CD4-positive, alpha-beta T cell (primary cell): ENCODE results near the gene FASTK. TPM values are rescaled to one million over a fixed set of nuclear protein-coding genes. Genes with fewer than 3 reads are reported as not detected.

Experiments used
- ATAC-seq: fragments of 200-7000 bp; cut with Tn5 transposase; one replicate; pipeline ENCODE4 v1.10.0; 2022; ENCODE audit warnings: mild to moderate bottlenecking; ENCODE audit not compliant: poor library complexity
- CTCF ChIA-PET: fragments of 350-600 bp; sonication (Branson Sonifier 250); formaldehyde crosslinking; loops from one replicate; lab custom pipeline; 2021; ENCODE audit warnings: antibody characterized with exemption, inconsistent platforms; lab: Charles Lee
- POLR2A ChIA-PET: fragments of 350-600 bp; sonication (Branson Sonifier 250); formaldehyde crosslinking; loops from one replicate; lab custom pipeline; 2021; ENCODE audit warnings: antibody characterized with exemption, inconsistent platforms; lab: Charles Lee
- DNase-seq, 14 experiments: peaks; one replicate each; pipeline ENCODE4 v3.0.0-alpha.2; 2013 to 2020; ENCODE audit warnings: mixed read lengths in 2 of 14
- H3K27ac ChIP-seq, 2 donors: one replicate each; pipeline versions ENCODE4 v1.5.1 to v1.7.0; 2013; ENCODE audit warnings: low read length in 2 of 2, low read depth in 1 of 2, mild to moderate bottlenecking in 1 of 2
- H3K27me3 ChIP-seq, 2 experiments: 1 replicate in 1 of 2; 2 replicates in 1 of 2; pipeline versions ENCODE4 v1.6.1 to v1.7.0; 2013; ENCODE audit warnings: low read length in 2 of 2, control low read depth in 1 of 2, mild to moderate bottlenecking in 1 of 2, moderate library complexity in 1 of 2; ENCODE audit not compliant: insufficient read depth in 2 of 2, control insufficient read depth in 1 of 2
- H3K36me3 ChIP-seq: one replicate; pipeline ENCODE4 v1.6.1; 2013; ENCODE audit warnings: low read length, control low read depth; ENCODE audit not compliant: insufficient read depth
- H3K4me1 ChIP-seq: one replicate; pipeline ENCODE4 v1.6.1; 2013; ENCODE audit warnings: low read length, control low read depth; ENCODE audit not compliant: insufficient read depth
- H3K4me3 ChIP-seq: one replicate; pipeline ENCODE4 v1.5.1; 2013; ENCODE audit warnings: mild to moderate bottlenecking, low read length, moderate library complexity
- H3K9me3 ChIP-seq, 2 experiments: 1 replicate in 1 of 2; 2 replicates in 1 of 2; pipeline versions ENCODE4 v1.6.1 to v1.7.0; 2013; ENCODE audit warnings: low read length in 2 of 2, mild to moderate bottlenecking in 2 of 2, control low read depth in 1 of 2, moderate library complexity in 1 of 2; ENCODE audit not compliant: control insufficient read depth in 1 of 2, insufficient read depth in 1 of 2
- H3K27ac Mint-ChIP-seq: one replicate; pipeline ENCODE4 v1.8.0; 2020; ENCODE audit warnings: mixed read lengths
- H3K27me3 Mint-ChIP-seq: one replicate; pipeline ENCODE4 v1.8.0; 2021; ENCODE audit warnings: mixed read lengths
- H3K36me3 Mint-ChIP-seq: one replicate; pipeline ENCODE4 v1.8.0; 2021; ENCODE audit warnings: low read depth, mixed read lengths
- H3K4me1 Mint-ChIP-seq: one replicate; pipeline ENCODE4 v1.8.0; 2021; ENCODE audit warnings: low read depth, mixed read lengths
- H3K4me3 Mint-ChIP-seq: one replicate; pipeline ENCODE4 v1.8.0; 2020; ENCODE audit warnings: mild to moderate bottlenecking, mixed read lengths
- H3K9me3 Mint-ChIP-seq: one replicate; pipeline ENCODE4 v1.8.0; 2020; ENCODE audit warnings: mixed read lengths
- intact Hi-C, 2 experiments: fragments of 100-400 bp; cut with DNase I in 1 of 2; cut with micrococcal nuclease in 1 of 2; formaldehyde crosslinking; loops; one replicate each; pipeline versions ENCODE4 v1.15.1 to v1.9.0; 2023 to 2025; cut with DNase I, micrococcal nuclease
- total RNA-seq, 174 experiments: library from RNA in 2 of 174; stranded (reverse) in 2 of 174; gene quantifications; one replicate each; pipeline ENCODE4 v1.2.3 and lab custom pipeline; 2021 to 2026
- TF ChIP-seq, protein P1 (sequence below): fragments of 200-600 bp; IDR thresholded peaks from one replicate; pipeline ENCODE4 v1.8.0; 2022; ENCODE audit warnings: antibody characterized with exemption, mild to moderate bottlenecking

The FASTK gene
- total RNA-seq, 2 experiments from 2014 or later = 82.2 to 84.2 TPM

DNA sequence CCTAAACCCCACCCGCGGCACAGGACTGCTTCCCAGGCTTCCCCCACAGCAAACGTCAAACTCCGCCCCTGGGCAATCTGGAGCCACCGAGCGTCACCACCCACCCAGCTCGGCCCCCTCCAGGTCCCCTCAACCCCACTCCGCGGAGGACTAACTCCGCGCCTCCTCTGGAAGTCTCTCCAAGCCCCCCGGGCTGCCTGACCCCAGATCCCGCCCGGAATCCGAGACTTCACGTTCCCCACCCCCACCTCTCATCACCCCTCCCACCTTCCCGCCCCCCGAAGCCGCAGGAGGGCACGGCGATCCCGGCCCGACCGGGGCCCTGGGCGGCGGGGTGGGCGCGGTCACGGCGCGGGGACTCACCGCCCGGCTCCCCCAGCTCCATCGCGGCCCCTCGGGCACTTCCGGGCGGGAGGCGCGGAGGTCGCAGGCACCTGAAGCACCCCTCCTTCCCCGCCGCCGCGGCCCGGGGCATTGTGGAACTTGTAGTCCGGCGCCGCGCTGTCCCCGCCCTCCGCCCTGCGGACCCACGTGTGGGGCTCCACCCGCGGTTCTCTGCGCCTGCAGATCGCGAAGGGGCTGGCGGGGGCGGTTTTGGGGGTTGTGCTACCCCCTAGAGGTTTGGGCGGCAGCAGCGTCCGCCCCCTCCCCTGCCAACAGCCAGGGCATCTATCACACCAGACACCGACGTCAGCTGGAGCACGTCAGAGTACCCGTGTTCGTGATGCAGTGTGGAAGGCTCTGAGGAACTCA lies 2.6 kb upstream of the FASTK start, which contains the start of gene TMUB1:
TMUB1 (minus strand) TSS at position 423 of the 753 bp plus-strand sequence. CDS start 930 bp downstream, outside the sequence.
- H3K4me1 Mint-ChIP-seq = peaks cover 48% of the 10 kb centered on the region
- H3K27ac Mint-ChIP-seq = peak within 1 kb of the TSS; percentile 85
- peaks cover 72% of the 10 kb centered on the region for H3K4me1 ChIP-seq
- peaks cover 18% of the 10 kb centered on the region for H3K36me3 Mint-ChIP-seq
- intact Hi-C loops = loop anchor here (1.0 to 10.0 kb wide), 5 partner anchors 25 to 1371 kb away; partner anchors contain the start of genes ABCB8 (in 1 of the 2), KCNH2 (in 1 of the 2) and ZNF862 (in 1 of the 2)
- H3K9me3 ChIP-seq = peaks cover 0 to 3% of the 10 kb centered on the region in 2 experiments
- CTCF ChIA-PET = interaction anchor here (0.7 to 2.6 kb wide), 8 partner anchors 23 to 120 kb away, joined by 3 to 11 read pairs (median 4); partner anchors contain the start of gene ABCB8
- peak; percentile 66 for ATAC-seq
- H3K36me3 ChIP-seq = peaks cover 5% of the 10 kb centered on the region
- POLR2A ChIA-PET = interaction anchor here (0.6 to 1.6 kb wide), 4 partner anchors 24 to 65 kb away, joined by 3 to 8 read pairs (median 4); partner anchors contain the start of genes ABCB8, CDK5 and SLC4A2
- peak within 1 kb of the TSS; percentile 63 to 80 for H3K27ac ChIP-seq
- peaks cover 4% of the 10 kb centered on the region for H3K27me3 Mint-ChIP-seq
- H3K4me3 Mint-ChIP-seq = peak within 1 kb of the TSS; percentile 90
- DNase-seq = peak; percentile 72 to 95 (median 84)
- no peaks in the 10 kb centered on the region for H3K27me3 ChIP-seq
- peak within 1 kb of the TSS; percentile 79 for H3K4me3 ChIP-seq
- no peaks in the 10 kb centered on the region for H3K9me3 Mint-ChIP-seq
- TF ChIP-seq, protein P1, sequence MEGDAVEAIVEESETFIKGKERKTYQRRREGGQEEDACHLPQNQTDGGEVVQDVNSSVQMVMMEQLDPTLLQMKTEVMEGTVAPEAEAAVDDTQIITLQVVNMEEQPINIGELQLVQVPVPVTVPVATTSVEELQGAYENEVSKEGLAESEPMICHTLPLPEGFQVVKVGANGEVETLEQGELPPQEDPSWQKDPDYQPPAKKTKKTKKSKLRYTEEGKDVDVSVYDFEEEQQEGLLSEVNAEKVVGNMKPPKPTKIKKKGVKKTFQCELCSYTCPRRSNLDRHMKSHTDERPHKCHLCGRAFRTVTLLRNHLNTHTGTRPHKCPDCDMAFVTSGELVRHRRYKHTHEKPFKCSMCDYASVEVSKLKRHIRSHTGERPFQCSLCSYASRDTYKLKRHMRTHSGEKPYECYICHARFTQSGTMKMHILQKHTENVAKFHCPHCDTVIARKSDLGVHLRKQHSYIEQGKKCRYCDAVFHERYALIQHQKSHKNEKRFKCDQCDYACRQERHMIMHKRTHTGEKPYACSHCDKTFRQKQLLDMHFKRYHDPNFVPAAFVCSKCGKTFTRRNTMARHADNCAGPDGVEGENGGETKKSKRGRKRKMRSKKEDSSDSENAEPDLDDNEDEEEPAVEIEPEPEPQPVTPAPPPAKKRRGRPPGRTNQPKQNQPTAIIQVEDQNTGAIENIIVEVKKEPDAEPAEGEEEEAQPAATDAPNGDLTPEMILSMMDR = no peak

DNA sequence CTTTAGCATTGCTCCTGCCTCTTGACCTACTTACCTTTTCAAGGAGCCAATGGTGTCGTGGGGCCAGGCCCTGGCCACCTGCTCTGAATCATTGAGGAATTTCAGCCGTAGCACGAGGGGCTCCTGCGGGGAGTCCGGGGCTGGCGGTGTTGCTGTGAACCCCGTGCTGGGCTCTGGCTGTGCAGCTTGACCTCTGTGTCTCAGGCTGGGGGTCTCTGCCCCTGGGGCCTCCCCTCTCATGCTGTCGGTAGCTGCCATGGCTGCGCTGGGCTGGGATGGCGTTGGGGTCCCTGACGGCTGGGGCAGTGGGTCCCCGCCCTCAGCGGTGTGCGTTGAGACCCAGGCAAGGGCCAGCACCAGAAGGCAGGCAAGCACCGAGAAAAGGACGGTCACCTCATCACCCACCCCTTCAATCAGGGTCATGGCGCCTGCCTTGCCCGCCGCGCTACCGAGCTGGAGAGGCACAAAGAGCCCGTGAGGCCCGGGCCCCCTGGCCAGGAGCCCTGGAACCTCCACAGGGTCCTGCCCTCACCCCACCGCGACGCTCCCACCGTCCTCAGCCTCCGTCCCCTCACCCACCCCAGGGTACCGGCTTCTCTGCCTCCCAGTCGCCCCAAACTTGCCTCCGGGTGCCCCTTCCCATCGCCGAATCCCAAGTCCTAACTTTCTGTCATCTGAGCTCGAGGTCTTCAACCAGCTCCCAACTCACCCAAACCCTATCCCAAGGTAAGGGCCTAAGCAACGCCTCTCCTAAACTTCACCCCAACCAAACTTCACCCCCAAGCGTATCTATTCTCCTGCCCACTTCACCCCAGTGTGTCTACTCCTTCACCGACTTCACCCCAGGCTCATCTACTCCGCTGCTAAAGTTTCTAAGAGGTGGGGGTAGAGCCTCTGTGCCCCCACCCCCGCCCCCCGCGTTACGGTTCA lies 1.8 kb upstream of the FASTK start:
- CTCF ChIA-PET = interaction anchor here (0.7 to 2.6 kb wide), 5 partner anchors 22 to 120 kb away, joined by 3 to 11 read pairs (median 6); partner anchors contain the start of gene ABCB8
- Histone ChIP-seq H3K27ac (peak overlapping the region; percentile 63 to 80), H3K36me3 (peaks cover 5% of the 10 kb centered on the region), H3K4me1 (peaks cover 63% of the 10 kb centered on the region), H3K9me3 (no peaks in the 10 kb centered on the region), H3K27me3 (no peaks in the 10 kb centered on the region), H3K4me3 (peak overlapping the region; percentile 79)
- Mint-ChIP-seq H3K4me1 (peaks cover 48% of the 10 kb centered on the region), H3K27me3 (peaks cover 4% of the 10 kb centered on the region), H3K36me3 (peaks cover 18% of the 10 kb centered on the region), H3K4me3 (peak overlapping the region; percentile 90), H3K27ac (peak overlapping the region; percentile 85), H3K9me3 (no peaks in the 10 kb centered on the region)
- POLR2A ChIA-PET = interaction anchor here (0.6 to 1.6 kb wide), 3 partner anchors 25 to 65 kb away, joined by 4 to 8 read pairs (median 5); partner anchors contain the start of genes ABCB8 and CDK5
- TF ChIP-seq, protein P1 = no peak
- ATAC-seq (no peak), DNase-seq (peak in 1 of 14 experiments; percentile 43)
- intact Hi-C loops = loop anchor here (1.0 to 10.0 kb wide), 5 partner anchors 24 to 1370 kb away; partner anchors contain the start of genes ABCB8 (in 1 of the 2), KCNH2 (in 1 of the 2) and ZNF862 (in 1 of the 2)
